KMS-11 (cell line): Measurements from ENCODE around the gene PRKCE.

Experiments
- H2AFZ ChIP-seq: fragments of 200-600 bp; sonication (generic); 2 replicates; pipeline ENCODE4 v1.6.1; 2016; ENCODE audit warnings: antibody characterized with exemption, mixed run types, low read depth
- H3K27ac ChIP-seq: fragments of 200-600 bp; sonication (generic); 2 replicates; pipeline ENCODE4 v1.6.1; 2016; ENCODE audit warnings: mild to moderate bottlenecking, mixed run types
- H3K27me3 ChIP-seq: fragments of 200-600 bp; sonication (generic); 2 replicates; pipeline ENCODE4 v1.6.1; 2017; ENCODE audit warnings: mild to moderate bottlenecking, low read depth, mixed run types, moderate library complexity; ENCODE audit not compliant: insufficient read depth
- H3K36me3 ChIP-seq: fragments of 200-600 bp; sonication (generic); 2 replicates; pipeline ENCODE4 v1.6.1; 2017; ENCODE audit warnings: mild to moderate bottlenecking, mixed run types; ENCODE audit not compliant: insufficient read depth
- H3K4me1 ChIP-seq: fragments of 200-600 bp; sonication (generic); 2 replicates; pipeline ENCODE4 v1.6.1; 2016; ENCODE audit warnings: mild to moderate bottlenecking, low read depth, mixed run types; ENCODE audit not compliant: poor library complexity, severe bottlenecking
- H3K4me2 ChIP-seq: fragments of 200-600 bp; sonication (generic); 2 replicates; pipeline ENCODE4 v1.7.0; 2016; ENCODE audit warnings: mild to moderate bottlenecking, mixed run types
- H3K4me3 ChIP-seq: fragments of 200-600 bp; sonication (generic); IDR thresholded peaks from 2 replicates; pipeline ENCODE4 v1.6.1; 2017; ENCODE audit warnings: low read depth, low read length, mixed read lengths; ENCODE audit not compliant: insufficient read depth
- H3K79me2 ChIP-seq: fragments of 200-600 bp; sonication (generic); 2 replicates; pipeline ENCODE4 v1.6.1; 2016; ENCODE audit warnings: low read depth, mixed run types; ENCODE audit not compliant: insufficient read depth
- H3K9ac ChIP-seq: fragments of 200-600 bp; sonication (generic); 2 replicates; pipeline ENCODE4 v1.6.1; 2016; ENCODE audit warnings: mild to moderate bottlenecking, mixed run types
- H4K20me1 ChIP-seq: fragments of 200-600 bp; sonication (generic); 2 replicates; pipeline ENCODE4 v1.6.1; 2016; ENCODE audit warnings: mild to moderate bottlenecking, mixed run types; ENCODE audit not compliant: insufficient read depth
- CTCF ChIP-seq: fragments of 200-600 bp; sonication (generic); conservative IDR thresholded peaks from 2 replicates; pipeline ENCODE4 v1.6.1; 2017; ENCODE audit warnings: low read depth, mild to moderate bottlenecking, antibody characterized with exemption, low read length, moderate library complexity, mixed read lengths

Gene PRKCE

GRCh38 chr2:45871025-45871424 lies 219.6 kb downstream of the PRKCE start:
- Histone ChIP-seq H3K4me3 (no peak overlapping the region), H3K9ac (no peak overlapping the region), H3K4me2 (no peak overlapping the region), H3K36me3 (no peaks in the 10 kb centered on the region), H3K79me2 (no peaks in the 10 kb centered on the region), H4K20me1 (no peaks in the 10 kb centered on the region), H3K4me1 (no peaks in the 10 kb centered on the region), H3K27me3 (no peaks in the 10 kb centered on the region), H3K27ac (no peak overlapping the region), H2AFZ (no peak overlapping the region)
- no peak for TF ChIP-seq CTCF

GRCh38 chr2:45871541-45871940 lies 220.1 kb downstream of the PRKCE start:
- Histone ChIP-seq H3K9ac (no peak overlapping the region), H2AFZ (no peak overlapping the region), H3K79me2 (no peaks in the 10 kb centered on the region), H3K27me3 (no peaks in the 10 kb centered on the region), H3K4me3 (no peak overlapping the region), H3K4me2 (no peak overlapping the region), H3K4me1 (no peaks in the 10 kb centered on the region), H3K27ac (no peak overlapping the region), H4K20me1 (no peaks in the 10 kb centered on the region), H3K36me3 (no peaks in the 10 kb centered on the region)
- no peak for TF ChIP-seq CTCF

GRCh38 chr2:45872211-45872610 lies 220.7 kb downstream of the PRKCE start:
- Histone ChIP-seq H3K27me3 (no peaks in the 10 kb centered on the region), H3K4me1 (no peaks in the 10 kb centered on the region), H3K4me2 (no peak overlapping the region), H3K9ac (no peak overlapping the region), H2AFZ (no peak overlapping the region), H3K27ac (no peak overlapping the region), H3K79me2 (no peaks in the 10 kb centered on the region), H3K4me3 (no peak overlapping the region), H4K20me1 (no peaks in the 10 kb centered on the region), H3K36me3 (no peaks in the 10 kb centered on the region)
- TF ChIP-seq CTCF, result no peak

GRCh38 chr2:45874344-45874743 lies 222.9 kb downstream of the PRKCE start:
- Histone ChIP-seq H3K4me3 (no peak overlapping the region), H4K20me1 (no peaks in the 10 kb centered on the region), H3K4me2 (no peak overlapping the region), H3K36me3 (no peaks in the 10 kb centered on the region), H3K27me3 (no peaks in the 10 kb centered on the region), H3K9ac (no peak overlapping the region), H3K4me1 (no peaks in the 10 kb centered on the region), H3K79me2 (no peaks in the 10 kb centered on the region), H3K27ac (no peak overlapping the region), H2AFZ (no peak overlapping the region)
- TF ChIP-seq CTCF, result no peak

- no peaks in the 10 kb centered on the region for H3K27me3 ChIP-seq
- no peak for TF ChIP-seq CTCF
- H3K4me1 ChIP-seq, result no peaks in the 10 kb centered on the region
- H3K4me3 ChIP-seq, result no peak overlapping the region
- H3K36me3 ChIP-seq, result no peaks in the 10 kb centered on the region
- H2AFZ ChIP-seq, result no peak overlapping the region
- no peak overlapping the region for H3K27ac ChIP-seq
- no peaks in the 10 kb centered on the region for H4K20me1 ChIP-seq
- H3K79me2 ChIP-seq, result no peaks in the 10 kb centered on the region
- H3K4me2 ChIP-seq, result no peak overlapping the region
- no peak overlapping the region for H3K9ac ChIP-seq
Observed at GRCh38 chr2:45876611-45877010, 225.1 kb downstream of the PRKCE start.
